Hematopoietic multipotent progenitor cell treated with erythropoietin and hydrocortisone succinate and interleukin-3 and kit ligand, for 15 days (in vitro differentiated cells): ENCODE data around the gene TCTN3.
A peak's percentile ranks its signal among the peaks of the same experiment; 100 is the strongest.
"Not testable (repeated sequence)": the region's sequence is repeated elsewhere in the genome, so short reads cannot be mapped to it uniquely, and the experiment has no call there.

Source experiments
- DNase-seq: peaks from one replicate; pipeline ENCODE4 v3.0.0-alpha.2; 2015; ENCODE audit warnings: low spot score

TCTN3 gene

DNA sequence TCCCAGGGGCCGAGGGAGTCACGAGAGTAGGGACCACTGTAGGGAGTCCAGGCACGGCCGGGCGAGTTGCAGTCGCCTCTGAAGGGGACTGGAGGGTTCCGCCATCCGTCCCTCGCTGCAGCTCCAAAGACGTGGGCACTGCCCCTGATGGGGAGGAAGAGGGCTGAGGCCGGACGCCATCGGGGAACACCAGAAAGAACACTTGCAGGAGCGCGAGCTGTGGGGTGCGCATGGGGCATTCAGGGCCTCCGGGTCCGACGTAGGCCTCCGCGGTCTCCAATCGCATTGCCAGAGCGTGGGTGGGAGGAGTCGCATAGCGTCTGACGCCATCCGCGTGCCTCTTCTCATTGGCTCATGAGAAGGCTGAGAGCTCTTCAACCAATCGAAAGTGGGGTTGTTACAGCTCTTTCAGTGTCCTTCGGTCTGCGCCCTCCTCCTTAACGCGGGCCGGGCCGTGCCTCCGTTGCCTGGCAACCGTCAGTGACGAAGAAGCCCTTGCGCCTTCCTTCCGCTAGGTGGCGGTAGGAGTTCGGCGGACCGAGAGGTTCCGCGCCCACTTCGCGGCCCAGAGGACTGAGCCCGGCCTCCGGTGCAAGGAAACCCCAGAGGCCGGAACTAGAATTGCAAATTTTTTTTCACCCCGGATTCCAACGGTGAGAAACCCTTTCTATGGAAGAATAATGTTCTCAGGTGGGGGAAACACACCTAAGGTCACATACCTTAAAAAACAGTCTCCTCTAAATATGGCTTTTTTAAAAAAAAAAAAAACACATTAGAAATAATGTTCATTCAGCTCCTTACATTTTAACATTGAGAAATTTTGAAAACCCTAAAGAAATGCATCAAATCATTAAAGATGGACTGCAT, at the start of gene TCTN3:
Gene TCTN3 (minus strand): TSS at position 260 of the 867 bp plus-strand sequence. CDS start 28 bp downstream, at position 232.
- peak; percentile 100 for DNase-seq

DNA sequence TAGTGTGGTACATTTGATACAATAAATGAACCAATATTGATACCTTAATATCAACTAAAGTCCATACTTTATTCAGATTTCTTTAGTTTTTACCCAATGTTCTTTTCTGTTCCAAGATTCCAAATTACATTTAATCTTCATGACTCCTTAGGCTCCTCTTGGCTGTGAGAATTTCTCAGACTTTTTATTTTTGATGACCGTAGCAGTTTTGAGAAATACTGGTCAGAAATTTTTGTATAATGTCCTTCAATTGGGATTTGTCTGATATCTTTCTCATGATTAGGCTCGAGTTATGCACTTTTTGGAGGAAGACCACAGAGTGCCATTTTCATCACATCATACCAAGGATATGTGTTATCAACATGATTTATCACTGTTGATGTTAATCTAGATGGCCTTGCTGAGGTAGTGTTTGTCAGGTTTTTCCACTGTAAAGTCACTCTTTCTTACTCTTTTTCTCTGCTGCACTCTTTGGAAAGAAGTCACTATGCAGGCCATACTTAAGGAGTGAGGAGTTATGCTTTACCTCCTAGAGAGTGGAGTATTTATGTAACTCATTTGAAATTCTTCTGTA, 49.3 kb upstream of the TCTN3 start:
- DNase-seq, result no peak

DNA sequence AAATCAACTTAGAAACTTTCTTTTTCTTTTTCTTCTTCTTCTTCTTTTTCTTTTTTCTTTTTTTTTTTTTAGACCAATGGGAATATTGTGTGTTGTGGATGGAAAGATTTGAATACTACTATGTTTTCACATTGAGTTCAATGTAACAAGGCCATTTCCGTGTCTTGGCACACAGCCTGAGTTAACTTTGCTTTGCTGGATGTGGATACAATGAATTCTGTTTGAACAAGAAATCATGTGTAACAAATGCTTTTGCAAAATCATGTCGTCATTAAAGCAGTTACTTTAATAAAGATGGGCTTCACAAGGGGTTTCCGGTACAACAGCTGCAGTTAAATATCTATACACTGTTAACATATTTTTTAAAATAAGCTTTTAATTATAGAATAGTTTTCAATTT, 48.8 kb upstream of the TCTN3 start:
- DNase-seq, result no peak

GRCh38 chr10:95741807-95742467, 48.2 kb upstream of the TCTN3 start:
- DNase-seq, result no peak

DNA sequence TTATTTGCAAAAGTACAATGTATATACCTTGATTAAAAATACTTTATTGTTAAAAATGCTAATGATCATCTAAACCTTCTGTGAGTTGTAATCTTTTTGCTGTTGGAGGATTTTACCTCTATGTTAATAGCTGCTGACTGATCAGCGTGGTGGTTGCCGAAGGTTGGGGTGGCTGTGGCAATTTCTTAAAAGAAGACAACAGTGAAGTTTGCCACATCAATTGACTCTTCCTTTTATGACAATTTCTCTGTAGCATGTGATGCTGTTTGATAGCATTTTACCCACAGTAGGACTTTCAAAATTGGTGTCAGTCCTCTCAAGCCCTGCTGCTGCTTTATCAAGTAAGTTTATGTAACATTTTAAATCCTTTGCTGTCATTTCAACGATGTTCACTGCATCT, 45.3 kb upstream of the TCTN3 start:
- no peak for DNase-seq

DNA sequence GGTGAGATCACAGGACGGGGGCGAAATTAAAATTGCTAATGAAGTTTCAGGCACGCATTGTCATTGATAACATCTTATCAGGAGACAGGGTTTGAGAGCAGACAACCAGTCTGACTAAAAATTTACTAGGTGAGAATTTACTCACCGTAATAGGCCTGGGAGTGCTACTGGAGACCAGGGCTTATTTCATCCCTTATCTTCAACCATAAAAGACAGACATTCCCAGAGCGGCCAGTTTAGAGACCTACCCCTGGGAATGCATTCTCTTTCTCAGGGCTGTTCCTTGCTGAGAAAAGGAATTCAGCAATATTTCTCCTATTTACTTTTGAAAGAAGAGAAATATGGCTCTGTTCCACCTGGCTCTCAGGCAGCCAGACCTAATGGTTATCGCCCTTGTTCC, 39.2 kb upstream of the TCTN3 start:
- DNase-seq, result not testable (repeated sequence)

DNA sequence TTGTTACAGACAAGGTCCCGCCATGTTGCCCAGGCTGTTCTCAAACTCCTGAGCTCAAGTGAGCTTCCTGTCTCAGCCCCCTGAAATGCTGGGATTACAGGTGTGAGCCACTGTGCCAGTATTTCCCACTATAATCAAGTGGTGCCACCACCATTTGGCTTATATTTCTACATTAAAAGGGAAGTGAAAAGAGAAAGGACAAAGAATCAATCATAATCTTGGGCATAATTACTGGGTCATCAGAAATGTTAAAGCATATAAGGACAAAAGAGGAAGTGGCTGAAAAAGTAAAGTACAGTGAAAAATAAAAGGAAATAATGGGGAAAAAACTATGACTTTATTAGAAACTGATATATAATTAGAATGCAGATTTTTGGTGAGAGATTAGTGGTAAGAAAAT, 36.5 kb upstream of the TCTN3 start:
- no peak for DNase-seq

DNA sequence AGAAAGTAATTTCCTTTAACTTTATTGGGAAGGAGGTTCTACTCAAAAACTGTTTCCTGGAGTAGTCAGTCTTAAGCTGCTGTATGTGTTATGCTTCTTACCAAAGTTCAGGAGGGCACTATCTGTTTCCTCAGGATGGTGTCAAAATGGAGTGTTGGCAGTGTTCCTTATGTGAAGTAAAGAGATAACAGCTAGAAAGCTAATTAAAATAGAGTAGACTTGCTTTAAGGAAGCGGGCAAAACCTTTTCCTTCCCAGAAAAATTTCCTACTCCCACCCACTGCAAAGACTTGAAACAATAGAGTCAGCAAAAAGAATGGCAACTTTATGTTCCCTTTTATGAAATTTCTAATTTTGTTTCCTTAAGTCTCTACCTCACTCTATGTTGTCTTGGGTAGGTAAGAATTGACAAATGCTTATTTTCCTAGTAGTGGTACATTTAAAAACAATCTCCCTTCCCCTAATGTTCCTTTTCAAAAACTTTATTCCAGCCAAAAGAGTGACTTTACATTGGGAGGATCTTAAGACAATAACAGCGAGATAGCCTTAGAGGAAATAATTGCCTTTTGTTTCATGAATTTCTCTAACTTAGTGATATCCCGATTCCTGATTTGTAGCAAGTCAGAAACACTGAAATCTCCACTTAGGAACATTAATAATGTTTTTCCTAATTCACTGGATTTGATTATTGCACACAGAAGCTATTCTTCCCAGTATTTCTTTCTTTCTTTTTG, 35.8 kb upstream of the TCTN3 start:
- peak; percentile 41 for DNase-seq

- no peak for DNase-seq
Measured at GRCh38 chr10:95728526-95728925, 34.8 kb upstream of the TCTN3 start.

GRCh38 chr10:95722496-95722895, 28.8 kb upstream of the TCTN3 start:
- DNase-seq, result not testable (repeated sequence)

- DNase-seq, result peak; percentile 22
Measured at GRCh38 chr10:95720745-95721144, 27.0 kb upstream of the TCTN3 start.

DNA sequence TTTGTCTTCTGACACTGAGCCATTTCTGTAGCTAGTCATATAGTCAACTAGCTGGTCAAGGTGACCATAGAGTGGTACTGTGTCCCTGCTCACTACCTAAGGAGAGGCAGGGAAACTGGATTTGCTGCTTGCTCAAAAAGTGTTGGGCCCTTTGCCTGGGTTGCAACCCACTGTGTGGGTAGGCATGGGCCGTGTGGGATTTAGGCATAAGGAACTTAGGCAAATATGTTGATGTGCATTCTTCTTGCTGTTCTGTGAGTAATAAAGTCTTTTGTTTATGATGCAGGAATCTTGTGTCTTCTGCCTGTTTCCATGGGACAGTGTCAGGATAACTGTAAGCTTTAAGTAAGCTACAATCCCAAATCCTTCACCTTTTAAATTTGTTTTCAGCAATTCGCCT, 23.1 kb upstream of the TCTN3 start:
- no peak for DNase-seq

- no peak for DNase-seq
Measured at GRCh38 chr10:95716466-95716865, 22.7 kb upstream of the TCTN3 start.

- no peak for DNase-seq
Measured at GRCh38 chr10:95711492-95711891, 17.8 kb upstream of the TCTN3 start.

GRCh38 chr10:95706990-95707389, 13.3 kb upstream of the TCTN3 start:
- DNase-seq, result no peak

- DNase-seq, result no peak
Measured at GRCh38 chr10:95706573-95706972, 12.8 kb upstream of the TCTN3 start.

- DNase-seq, result no peak
Measured at GRCh38 chr10:95698415-95698814, 4.7 kb upstream of the TCTN3 start.

- no peak for DNase-seq
Measured at GRCh38 chr10:95697429-95697828, 3.7 kb upstream of the TCTN3 start.

GRCh38 chr10:95694665-95695064, 938 bp upstream of the TCTN3 start:
- DNase-seq, result no peak

DNA sequence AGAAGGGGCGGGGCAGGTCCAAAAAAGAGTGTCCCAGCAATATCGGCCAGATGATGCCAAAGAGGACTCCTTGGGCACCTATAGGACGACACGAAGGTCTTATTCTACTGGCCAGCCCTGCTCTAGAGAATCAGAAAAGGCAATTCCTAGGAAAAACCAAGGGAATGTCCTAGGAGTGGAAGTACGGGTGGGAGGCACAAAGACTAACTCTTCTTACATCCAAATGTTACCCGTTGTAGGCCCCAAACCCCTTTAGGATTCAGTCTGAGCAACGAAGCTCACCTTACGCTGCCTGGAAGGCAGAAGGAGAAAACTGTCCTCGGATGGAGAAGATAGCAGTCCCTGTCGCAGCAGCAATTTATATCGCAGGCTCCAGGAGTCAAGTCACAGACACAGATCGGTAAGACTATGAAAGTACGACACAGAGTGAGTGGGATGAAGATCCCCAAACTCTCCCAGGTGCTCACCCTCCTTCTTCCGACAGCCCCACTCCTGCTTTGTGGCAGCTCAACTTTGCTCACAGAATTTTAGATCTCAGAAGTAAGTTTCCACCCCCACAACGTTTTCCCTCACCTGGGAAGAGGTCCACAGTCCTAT, 558 bp downstream of the TCTN3 start:
- peak; percentile 12 for DNase-seq

DNA sequence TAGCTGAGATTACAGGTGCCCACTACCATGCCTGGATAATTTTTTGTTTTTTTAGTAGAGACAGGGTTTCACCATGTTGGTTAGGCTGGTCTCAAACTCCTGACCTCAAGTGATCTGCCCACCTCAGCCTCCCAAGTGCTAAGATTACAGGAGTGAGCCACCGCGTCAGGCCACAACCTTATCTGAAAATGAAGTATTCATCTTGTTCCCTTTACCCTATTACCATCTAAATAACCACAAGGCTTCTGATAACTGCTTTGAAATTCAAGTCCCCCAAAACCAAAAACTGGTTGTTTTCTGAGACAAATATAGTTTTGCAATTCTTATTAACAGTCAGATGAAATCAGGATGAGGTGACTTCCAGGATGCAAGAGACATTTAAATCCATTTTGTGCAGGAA, 2.4 kb downstream of the TCTN3 start:
- DNase-seq, result no peak

DNA sequence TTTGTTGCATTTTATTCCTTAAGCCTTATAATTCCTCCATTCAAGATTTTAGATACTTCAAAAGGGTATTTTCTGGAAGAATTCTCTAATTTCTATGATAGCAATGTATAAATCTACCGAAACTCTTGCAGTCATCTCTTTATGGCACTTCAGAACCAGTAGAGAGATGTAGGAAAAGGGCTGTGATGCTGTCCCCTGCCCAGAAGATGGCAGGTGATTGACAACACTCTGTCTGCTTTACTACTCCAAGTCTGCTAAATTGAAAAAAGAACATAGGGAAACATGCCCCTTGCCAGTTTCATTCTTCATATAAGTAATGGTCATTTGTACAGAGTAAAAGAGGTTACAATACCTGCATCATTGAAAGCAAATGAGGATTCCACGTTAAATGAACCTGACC, 5.1 kb downstream of the TCTN3 start:
- DNase-seq, result no peak
